Hypothalamus (tissue), 51 donors: Measurements from ENCODE around the gene SPA17.
A peak's percentile ranks its signal among the peaks of the same experiment; 100 is the strongest.

ENCODE experiments used
- DNase-seq, 51 donors: peaks; one replicate each; lab custom pipeline; 2025; lab: John Stamatoyannopoulos, UW

The SPA17 gene

GRCh38 chr11:124673333-124674167 is at the start of gene SPA17, which contains the start of gene SIAE:
SPA17 (plus strand) TSS chr11:124673904; CDS start chr11:124675265, 1,361 bp downstream.
SIAE (minus strand) TSS chr11:124673739; CDS start chr11:124673708, 31 bp downstream.
- DNase-seq: peak; percentile 15 to 93 (median 80)

- no peak for DNase-seq
Observed at GRCh38 chr11:124625504-124626168, 48.1 kb upstream of the SPA17 start.

- DNase-seq: no peak
Observed at GRCh38 chr11:124627546-124627945, 46.2 kb upstream of the SPA17 start.

GRCh38 chr11:124629961-124630360 is 43.7 kb upstream of the SPA17 start:
- no peak for DNase-seq

GRCh38 chr11:124633355-124633754 is 40.3 kb upstream of the SPA17 start:
- no peak for DNase-seq

GRCh38 chr11:124635932-124636331 is 37.8 kb upstream of the SPA17 start:
- no peak for DNase-seq

GRCh38 chr11:124638500-124638899 is 35.2 kb upstream of the SPA17 start:
- no peak for DNase-seq

- DNase-seq: no peak
Observed at GRCh38 chr11:124639186-124639585, 34.5 kb upstream of the SPA17 start.

GRCh38 chr11:124640666-124641065 is 33.0 kb upstream of the SPA17 start:
- DNase-seq: no peak

- DNase-seq: peak in 1 of 51 donors; percentile 6
Observed at GRCh38 chr11:124642628-124643027, 31.1 kb upstream of the SPA17 start.

GRCh38 chr11:124643042-124643604 is 30.6 kb upstream of the SPA17 start:
- DNase-seq: no peak

- no peak for DNase-seq
Observed at GRCh38 chr11:124643605-124644425, 29.9 kb upstream of the SPA17 start.

- peak in 34 of 51 donors; percentile 2 to 69 (median 26) for DNase-seq
Observed at GRCh38 chr11:124644426-124645280, 29.1 kb upstream of the SPA17 start.

GRCh38 chr11:124646148-124646547 is 27.6 kb upstream of the SPA17 start:
- DNase-seq: no peak

- peak in 1 of 51 donors; percentile 21 for DNase-seq
Observed at GRCh38 chr11:124648610-124649009, 25.1 kb upstream of the SPA17 start.

GRCh38 chr11:124656774-124657630 is 16.7 kb upstream of the SPA17 start:
- DNase-seq: peak in 14 of 51 donors; percentile 4 to 73 (median 17)

GRCh38 chr11:124657904-124658303 is 15.8 kb upstream of the SPA17 start:
- no peak for DNase-seq

GRCh38 chr11:124658501-124658900 is 15.2 kb upstream of the SPA17 start:
- DNase-seq: no peak

- no peak for DNase-seq
Observed at GRCh38 chr11:124658986-124659385, 14.7 kb upstream of the SPA17 start.
